Renal cortex interstitium (tissue), 11 donors: Measurements from ENCODE around the gene ZNF385B. TPM values are rescaled to one million over a fixed set of nuclear protein-coding genes. Genes with fewer than 3 reads are reported as not detected.

ENCODE experiments used
- DNase-seq, 11 donors: peaks; one replicate each; pipeline ENCODE4 v3.0.0-alpha.2; 2013; ENCODE audit warnings: low read depth in 9 of 11, low spot score in 4 of 11; ENCODE audit errors: extremely low read depth in 1 of 11
- polyA plus RNA-seq, 3 donors: library from polyadenylated mRNA; unstranded; fragments of 120-200 nt; gene quantifications; one replicate each; pipeline ENCODE4 v1.2.1, GENCODE V29; 2013; ENCODE audit not compliant: insufficient read length in 3 of 3

The ZNF385B gene
- polyA plus RNA-seq, 3 donors = 13.1 to 18.5 (median 13.6) TPM

DNA sequence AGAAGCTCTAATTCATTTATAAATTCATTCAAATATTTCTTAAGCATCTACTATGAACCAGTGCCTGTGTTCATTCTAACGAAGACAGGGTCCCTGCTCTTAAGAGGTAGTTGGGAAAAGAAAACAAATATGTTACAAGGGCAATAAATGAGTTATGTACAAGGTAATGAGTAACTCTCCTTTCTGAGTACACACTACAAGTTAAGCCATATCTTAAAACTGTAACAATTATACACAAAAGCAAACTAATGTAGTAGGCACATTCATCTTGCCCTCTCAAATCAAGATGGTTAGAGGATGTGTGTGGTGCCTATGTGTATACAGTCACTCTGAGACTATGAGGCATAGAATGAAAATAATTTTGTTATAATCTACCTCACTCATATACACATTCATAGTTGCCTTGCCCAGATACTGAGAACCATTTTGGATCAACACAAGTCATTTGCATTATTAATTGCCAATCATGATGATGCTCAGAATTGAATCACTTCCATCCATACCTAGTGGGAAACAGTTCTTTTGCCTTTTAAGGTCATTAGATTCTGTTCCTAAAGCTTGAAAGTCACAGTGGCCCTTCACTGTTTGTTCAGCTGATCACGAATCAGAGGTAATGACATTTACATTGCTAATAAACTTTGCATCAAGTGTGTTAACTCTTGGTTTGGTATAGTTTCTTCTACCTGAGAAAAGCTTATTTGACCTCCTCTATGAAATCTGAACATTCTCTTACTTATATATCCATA, 283.1 kb downstream of the ZNF385B start:
- DNase-seq = no peak

GRCh38 chr2:179574061-179574519, 287.3 kb downstream of the ZNF385B start:
- no peak for DNase-seq

DNA sequence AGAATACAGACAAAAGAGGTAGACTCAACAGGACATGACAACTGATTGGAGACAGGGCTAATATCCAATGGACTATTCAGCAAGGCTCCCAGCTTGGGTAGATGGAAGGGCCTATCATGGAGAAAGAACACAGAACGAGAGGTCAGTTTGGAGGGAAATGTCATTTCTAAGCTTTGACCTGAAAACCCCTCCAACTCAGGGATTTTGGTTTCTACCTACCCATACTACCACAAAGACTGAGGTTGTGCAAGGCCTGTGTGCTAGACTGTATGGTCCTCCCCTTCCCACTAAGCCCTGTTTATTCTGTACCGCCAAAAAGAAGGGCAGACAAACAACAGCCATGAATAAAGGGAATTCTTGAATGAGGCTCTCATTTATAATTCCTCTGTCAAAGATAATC, 288.9 kb downstream of the ZNF385B start:
- no peak for DNase-seq

DNA sequence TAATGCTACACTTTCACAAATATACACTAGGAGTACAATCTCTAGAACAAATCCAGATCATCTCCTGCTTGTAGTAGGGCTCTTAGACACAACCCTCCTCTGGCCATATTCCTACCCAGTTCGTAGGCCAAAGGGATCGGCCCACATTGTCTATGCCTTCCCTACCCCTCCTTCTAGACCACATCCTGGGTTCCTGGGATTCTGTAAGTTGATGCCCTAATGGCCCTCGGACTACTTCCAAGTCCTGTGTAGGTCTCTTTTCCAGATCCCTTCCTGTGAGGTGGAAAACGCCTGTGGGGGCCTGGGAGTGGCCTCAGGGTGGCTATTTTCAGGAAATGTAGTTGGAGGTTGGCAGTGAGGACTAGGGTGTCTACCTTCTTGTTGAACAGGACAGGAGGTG, 289.7 kb downstream of the ZNF385B start:
- DNase-seq = no peak

DNA sequence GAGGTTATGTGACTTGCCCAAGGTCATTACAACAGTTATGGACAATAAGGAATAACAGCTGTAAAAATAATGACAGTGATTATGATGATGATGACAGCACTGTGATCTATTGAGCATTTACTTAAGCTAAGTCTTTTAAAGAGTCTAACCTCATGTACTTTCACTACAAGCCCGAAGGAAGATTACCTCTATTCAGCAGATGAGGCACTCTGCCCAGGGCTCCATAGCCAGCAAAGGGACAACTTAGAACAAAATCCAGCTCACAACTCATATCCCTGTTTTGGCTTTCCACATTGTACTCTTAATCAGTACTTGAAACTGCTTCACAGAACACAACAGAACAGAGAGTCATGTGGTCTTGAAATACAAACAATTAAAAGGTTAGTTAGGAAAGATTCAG, 290.2 kb downstream of the ZNF385B start:
- no peak for DNase-seq

- DNase-seq = no peak
These were observed 291.6 kb downstream of the ZNF385B start for GRCh38 chr2:179569831-179570233.

DNA sequence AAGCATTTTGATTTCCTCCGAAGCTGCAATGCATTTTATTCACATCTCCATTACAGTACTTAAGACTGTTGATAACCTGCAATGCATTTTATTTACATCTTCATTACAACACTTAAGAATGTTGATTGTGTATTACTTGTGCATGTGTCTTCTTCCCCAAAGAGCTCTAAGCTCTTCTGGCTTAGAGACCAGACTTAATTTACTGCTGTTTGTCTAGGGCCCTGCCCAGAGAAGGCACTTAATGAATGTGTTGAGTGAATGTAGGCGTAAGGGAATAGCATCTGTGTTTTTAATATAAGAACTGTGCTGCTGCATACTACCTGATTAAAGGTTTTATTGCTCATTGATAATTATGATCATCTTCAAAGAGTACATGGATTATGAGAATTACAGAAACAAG, 295.6 kb downstream of the ZNF385B start:
- no peak for DNase-seq

- DNase-seq = peak in 1 of 11 donors; percentile 19
These were observed 299.0 kb downstream of the ZNF385B start for GRCh38 chr2:179562330-179562885.

- DNase-seq = no peak
These were observed 299.7 kb downstream of the ZNF385B start for GRCh38 chr2:179561702-179562101.

DNA sequence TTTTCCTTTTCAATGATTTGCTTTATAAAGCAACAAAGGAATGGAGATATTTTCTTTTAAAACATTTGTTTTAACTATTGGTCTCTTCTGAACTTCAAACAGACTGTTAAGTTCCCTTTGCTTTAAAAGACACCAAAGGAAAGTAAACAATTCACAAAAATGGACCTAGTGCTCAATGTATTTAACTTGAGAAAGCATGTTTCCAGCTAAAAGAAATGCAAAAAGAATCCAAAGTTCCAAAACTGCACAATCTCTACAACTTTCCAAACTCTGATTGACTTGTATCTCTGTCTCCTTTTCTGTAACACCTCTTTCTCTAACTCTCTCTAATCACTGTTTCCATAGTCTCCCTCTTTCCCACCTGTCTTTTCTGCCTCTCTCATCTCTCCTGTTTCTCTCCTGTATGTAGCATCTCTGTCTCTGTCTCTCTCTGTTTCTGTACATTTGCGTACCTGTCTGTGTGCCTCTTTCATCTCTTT, 301.1 kb downstream of the ZNF385B start:
- no peak for DNase-seq

DNA sequence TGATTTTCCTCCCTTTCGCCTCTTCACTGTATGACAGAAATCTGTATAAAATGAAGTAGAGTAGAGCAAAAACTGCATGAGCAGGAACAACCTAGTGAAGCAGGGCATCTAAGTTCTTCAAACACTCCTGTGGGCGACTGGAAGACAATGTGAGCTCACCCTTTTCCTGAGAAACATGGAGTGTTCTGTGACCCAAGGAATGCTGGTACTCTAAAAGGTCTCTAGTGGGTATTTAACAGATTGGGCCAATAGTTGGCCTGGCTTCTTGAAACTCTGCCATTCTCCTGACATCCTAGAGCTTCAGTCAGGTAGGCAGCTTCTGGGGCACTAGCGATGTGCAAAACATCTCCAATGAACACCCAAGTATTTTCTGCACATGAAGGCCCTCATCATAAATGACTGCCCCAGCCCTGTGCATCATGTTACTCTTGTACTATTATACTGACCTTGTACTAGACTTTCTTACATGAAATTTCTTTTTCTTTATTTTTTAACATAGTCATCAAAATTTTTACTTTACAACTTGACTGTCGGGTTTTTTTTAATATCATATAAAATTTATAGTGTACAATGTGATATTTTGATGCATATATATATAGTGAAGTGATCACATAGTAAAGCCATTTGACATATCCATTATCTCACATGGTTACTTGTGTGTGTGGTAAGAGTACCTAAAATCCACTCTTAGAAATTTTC, 302.2 kb downstream of the ZNF385B start:
- no peak for DNase-seq

DNA sequence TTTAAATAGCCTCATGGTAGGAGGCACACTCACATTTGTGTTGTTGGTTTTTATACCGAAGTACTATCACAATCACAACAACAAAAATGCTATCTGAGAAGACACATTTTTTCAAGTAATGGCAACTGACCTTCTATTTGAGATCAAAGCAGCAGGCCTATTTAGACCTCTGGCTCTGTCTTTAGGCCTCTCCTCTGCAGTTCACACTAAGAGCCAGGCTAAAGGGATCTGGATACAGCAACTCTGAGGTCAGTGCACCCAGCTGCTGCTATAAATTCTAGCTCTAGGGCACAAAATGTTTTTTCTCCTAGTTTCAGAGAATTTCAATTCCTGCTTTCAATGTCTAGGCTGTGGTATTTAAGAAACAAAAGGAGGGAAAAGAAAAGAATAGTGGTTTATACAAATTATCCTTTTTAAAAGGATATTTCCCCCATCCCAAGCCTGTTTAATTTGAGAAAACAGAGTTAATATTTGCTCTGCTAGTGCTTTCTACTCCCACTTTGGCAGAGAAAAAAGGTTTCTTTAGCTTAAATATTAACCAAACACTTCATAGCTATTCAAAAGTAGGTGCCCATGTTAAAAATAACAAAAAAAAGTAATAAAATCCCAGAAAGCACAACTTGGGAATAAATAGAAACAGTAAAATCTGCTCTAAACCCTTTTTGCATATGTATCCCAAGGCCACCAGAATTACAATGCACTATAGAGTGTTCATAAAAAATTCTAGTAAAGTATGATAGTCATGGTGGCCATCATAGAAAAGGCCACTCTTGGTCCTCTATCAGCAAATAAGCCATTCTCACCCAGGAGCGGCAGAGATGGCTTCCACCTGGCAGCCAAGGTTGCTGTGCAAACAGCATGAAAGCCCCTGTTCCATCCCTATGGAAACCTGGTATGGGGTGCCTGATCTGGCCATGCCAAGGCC, 303.1 kb downstream of the ZNF385B start:
- no peak for DNase-seq

DNA sequence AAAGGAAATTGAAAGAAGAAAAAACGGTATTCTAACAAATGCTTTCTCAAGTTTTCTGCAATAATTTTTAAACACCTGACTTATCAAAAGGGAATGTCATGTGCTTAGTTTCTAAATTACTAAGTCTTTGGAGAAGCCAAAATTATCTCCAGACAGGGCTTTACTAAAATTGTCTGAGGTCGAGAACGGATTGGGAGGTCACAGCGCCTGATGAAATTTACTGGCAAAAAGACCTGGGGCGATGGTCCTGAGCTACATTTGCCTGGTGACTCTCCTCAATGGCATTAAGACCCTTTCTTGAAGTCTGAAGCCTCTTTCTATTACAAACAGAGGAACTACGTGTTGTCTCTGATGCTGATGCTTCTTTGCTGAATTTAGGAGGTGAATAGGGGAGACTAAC, 305.0 kb downstream of the ZNF385B start:
- no peak for DNase-seq

DNA sequence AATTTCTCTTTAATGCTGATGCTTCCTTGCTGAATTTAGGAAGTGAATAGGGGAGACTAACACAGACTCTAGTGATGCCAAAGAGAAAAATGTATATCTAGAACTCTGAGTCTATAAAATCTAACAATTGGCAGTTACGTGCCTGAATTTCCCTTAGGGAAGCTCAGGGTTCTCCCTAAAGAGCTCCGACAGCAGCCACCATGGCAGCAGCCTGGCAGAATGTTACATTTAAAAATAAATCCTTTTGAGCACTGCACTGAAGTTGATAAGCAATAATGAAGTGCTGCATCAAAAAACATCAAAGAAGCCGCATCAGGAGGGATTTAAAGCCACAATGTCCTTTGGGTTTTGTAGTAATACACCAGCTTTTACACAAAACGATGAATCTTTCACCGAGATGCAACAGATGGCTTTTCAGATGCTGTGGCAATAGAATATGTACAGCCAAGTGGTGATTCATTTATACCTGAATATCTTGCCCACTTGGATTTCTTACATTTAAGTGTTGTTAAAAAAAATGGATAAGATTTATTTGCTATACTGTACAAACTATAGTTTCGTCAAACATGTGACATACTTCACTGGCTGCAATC, 305.6 kb downstream of the ZNF385B start:
- DNase-seq = no peak

DNA sequence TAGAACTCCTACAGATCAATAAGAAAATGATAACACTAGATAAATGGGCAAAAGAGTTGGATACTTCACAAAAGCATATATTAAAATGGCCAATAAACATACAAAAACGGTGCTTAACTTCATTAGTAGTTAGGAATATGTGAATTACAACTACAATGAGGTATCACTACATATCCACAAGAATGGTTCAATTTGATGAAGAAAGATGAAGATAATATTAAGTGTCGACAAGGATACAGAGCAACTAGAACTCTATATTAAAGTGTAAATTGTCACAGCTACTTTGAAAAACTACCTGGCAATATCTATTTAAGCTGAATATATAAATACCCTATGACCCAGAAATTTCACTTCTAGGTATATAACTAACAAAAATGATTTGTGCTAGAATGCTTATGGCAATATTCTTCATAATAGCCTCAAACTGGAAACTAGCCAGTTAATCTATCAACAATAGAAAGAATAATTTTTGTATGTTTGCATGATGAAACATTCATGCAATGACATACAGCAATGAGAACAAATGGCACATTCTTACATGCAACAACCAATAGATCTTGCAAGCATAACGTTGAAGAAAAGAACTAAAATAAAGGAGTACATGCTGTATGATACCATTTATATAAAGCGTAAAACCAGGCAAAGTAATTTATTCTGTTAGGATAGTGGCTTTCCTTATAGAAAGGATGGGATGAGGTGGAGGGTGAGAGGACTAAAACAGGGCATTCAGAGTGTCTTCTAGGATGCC, 306.6 kb downstream of the ZNF385B start:
- no peak for DNase-seq

DNA sequence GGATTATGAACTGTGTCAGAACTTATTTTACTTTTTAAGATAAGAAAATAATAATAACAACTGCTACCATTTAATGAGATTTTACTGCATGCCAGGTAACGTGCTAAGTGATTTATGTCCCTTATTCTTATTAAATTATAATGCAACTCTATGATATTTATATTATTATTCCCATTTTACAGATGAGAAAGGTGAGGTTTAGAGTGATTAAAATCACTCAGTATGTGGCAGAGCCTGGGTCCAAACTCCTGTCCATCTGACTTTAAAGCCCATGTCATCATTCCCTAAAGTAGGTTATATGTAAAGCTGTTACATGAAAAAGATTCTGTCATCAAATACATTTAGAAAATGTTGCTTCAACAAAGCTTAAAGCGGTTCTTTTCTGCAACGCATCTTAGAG, 308.0 kb downstream of the ZNF385B start:
- no peak for DNase-seq

GRCh38 chr2:179551539-179552045, 309.8 kb downstream of the ZNF385B start:
- no peak for DNase-seq

- DNase-seq = no peak
These were observed 310.6 kb downstream of the ZNF385B start for GRCh38 chr2:179550849-179551248.
